Stimulated activated CD4-positive, alpha-beta T cell treated with anti-CD3 and anti-CD28 coated beads, Interleukin-2, amount 100 ng/mL, for 24 hours (primary cell): Measurements from ENCODE around the gene ITGB3BP.

Source experiments
- DNase-seq, 2 donors: peaks; one replicate each; pipeline ENCODE4 v3.0.0-alpha.2; 2020

The ITGB3BP gene

DNA sequence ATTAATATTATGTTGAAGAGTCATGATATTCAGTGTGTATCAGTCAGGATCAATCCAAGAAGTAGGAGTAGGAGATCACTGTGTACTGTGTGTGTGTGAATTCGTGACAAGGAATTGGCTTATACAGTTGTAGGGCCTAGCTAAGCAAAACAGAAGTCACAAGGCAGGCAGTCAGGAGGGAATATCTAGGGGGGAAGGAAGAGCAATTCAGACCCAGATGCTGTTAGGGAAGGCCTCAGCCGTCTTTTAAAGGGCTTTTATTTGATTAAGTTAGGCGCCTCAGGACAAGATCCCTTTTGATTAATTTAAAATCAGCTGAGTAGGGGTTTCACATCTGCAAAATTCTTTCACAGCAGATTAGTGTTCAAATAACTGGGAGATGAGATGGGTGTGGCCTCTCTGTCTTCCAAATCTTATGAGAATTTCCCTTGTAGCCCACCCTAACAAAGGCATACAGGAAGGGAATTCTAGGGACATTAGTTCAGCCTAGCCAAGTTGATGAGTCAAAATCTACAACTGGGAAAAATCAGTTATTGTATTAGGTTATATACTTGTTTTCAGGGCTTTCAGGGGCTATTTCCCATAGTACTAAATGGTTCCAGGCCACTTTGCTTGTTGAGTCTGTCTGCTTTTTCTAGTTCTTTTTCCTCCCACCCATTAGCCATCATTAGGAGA is 108.2 kb downstream of the ITGB3BP start:
- DNase-seq = no peak

DNA sequence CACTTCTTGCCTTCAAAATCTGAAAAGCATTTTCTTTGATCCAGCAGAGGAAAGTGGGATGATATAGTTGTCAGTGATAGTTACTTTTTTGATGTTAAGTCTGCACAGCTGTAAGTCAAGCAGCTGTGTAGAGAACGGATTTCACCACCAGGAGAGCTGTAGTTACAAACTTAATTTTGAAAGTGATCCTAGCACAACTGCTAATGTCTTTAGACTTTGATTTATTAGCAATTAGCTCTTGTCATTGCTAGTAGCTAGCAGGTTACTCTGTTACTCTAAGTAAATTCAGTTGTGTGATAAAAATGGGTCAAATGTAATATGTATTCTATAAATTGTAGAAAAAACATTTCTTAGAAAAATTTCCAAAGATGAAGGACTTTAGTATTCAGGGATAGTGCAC is 109.6 kb downstream of the ITGB3BP start:
- DNase-seq = no peak

DNA sequence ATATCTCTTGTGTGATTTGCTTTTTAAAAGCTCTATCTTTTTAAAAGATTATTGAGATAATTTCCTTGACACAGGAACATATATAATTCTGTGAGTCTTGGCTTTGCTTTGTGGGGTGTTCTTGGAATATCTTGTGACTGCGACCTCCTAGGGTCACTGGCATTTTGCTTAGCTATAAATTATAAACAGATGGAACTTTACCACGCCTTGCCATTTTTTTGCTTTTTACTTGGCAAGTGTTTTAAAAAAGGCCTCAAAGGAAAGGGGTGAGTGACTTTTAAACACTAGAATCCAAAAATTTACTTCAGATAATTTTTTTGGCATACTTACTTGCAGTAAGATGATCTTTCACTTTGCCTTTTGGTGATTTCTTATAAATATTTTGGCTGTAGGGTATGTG is 112.0 kb downstream of the ITGB3BP start:
- DNase-seq = no peak

DNA sequence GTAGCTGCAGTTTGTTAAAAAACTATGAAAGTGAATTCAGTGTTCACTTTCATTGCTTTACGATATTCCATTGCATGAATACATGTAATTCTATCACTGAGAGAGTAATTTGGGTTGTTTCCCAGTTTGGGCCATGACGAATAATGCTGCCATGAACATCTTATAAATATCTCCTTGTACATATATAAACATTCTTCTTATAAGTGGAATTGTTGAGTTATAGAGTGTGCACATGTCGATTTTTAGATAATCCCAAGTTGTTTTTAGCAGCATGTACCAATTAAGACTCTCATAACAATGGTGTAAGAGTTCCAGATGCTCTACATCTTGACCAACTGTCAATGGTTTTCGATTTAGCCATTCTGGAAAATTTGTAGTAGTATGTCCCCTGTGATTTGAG is 114.7 kb downstream of the ITGB3BP start:
- DNase-seq = no peak

DNA sequence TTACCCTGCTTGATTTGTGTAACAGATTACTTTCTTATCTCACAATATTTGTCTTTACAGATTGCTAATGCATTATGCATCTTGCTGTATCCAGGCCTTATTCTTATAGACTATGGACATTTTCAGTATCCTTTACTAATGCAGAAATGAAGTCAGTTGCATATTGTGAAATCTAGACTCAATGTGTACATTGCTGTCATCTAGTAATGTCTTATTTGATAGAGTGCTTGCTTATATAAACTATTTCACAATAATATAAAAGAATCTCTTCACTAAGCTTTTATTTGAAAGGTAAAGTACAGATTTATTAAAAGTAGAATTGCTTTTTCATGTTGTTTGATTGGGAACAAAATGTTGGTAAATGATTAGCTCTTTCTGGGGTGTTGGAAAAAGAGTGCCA is 116.0 kb downstream of the ITGB3BP start:
- DNase-seq = no peak

DNA sequence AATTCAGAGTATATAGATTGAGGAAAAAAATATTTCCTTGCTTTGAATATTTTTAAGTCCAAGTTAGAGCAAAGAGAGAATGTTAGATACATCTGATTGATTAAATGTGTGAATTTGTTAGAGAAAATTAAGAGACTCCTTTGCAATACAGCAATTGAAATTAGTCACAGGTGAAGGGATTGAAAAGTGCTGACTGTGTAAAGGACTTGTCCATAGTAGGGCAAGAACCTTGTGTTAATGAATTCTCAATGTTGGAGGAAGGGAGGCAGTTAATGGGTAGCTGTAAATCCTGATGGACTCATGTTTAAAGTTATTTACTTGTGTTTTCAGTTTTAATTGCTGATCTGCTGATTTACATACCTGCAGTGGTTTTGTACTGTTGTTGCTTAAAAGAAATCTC is 117.0 kb downstream of the ITGB3BP start:
- DNase-seq = no peak

DNA sequence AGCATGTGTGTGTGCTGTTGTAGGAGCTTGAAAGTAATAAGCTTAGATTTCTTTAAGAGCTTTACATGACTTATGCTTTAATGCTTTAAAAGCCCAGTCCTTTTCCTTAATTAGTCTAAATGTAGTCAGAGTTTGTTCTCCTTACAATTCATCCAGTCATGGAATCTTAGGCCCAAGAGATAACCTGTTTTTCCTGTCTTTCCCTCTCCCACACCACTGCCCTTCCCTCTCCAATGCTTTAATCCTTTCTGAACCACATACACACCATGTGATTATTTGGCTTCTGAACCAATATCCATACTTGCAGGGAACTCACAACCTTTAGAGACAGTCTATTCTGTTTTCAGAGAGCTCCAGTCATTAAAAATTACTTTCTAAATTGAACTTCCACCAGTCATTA is 118.0 kb downstream of the ITGB3BP start:
- no peak for DNase-seq

DNA sequence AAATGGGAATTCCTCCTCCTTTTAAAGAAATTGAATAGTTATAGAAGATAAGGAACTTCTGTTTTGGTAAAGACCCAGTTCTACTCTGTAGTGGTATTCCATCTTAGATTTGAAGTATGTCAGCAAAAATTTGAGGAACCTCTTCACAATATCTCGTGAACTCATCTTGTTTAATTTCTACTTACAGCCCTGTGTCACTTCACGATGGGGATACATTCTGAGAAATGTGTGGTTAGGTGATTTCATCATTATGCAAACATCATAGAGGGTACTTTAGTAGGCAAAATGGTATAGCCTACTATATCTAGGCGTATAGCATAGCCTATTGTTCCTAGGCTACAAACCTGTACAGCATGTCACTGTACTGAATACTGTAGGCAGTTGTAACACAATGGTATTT is 119.6 kb downstream of the ITGB3BP start:
- no peak for DNase-seq

DNA sequence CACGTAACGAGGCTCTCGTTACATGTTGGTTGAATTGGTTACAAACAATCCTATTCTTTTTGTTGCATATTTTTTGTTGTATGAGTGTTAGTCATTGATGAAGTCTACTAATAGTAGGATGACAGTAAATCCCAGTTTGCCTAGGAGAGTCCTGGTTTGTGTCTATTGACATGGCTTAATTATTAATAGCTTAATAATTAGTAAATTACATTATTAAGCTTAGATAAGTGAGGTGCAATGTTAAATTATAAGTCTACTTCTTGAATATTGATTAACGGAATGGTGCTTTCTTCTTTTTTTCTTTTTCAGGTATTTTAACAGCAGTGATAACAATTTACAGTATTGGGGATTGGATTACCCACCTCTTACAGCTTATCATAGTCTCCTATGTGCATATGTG is 121.1 kb downstream of the ITGB3BP start:
- DNase-seq = no peak
